ENCODE results near the gene DGKG. TPM values are rescaled to one million over a fixed set of nuclear protein-coding genes. Genes with fewer than 3 reads are reported as not detected.

Gene DGKG
- total RNA-seq, 4 donors from 2014 or later, result 0.84 to 5.8 (median 2.9) TPM

GRCh38 chr3:186248850-186249249, 113.2 kb downstream of the DGKG start:
- ATAC-seq (ENCODE audit: low FRiP score) (no peak), DNase-seq (ENCODE audit: low spot score) (no peak)
- TF ChIP-seq, protein P1, sequence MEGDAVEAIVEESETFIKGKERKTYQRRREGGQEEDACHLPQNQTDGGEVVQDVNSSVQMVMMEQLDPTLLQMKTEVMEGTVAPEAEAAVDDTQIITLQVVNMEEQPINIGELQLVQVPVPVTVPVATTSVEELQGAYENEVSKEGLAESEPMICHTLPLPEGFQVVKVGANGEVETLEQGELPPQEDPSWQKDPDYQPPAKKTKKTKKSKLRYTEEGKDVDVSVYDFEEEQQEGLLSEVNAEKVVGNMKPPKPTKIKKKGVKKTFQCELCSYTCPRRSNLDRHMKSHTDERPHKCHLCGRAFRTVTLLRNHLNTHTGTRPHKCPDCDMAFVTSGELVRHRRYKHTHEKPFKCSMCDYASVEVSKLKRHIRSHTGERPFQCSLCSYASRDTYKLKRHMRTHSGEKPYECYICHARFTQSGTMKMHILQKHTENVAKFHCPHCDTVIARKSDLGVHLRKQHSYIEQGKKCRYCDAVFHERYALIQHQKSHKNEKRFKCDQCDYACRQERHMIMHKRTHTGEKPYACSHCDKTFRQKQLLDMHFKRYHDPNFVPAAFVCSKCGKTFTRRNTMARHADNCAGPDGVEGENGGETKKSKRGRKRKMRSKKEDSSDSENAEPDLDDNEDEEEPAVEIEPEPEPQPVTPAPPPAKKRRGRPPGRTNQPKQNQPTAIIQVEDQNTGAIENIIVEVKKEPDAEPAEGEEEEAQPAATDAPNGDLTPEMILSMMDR (IDR thresholded peaks at IDR 0.05), result no peak

DNA sequence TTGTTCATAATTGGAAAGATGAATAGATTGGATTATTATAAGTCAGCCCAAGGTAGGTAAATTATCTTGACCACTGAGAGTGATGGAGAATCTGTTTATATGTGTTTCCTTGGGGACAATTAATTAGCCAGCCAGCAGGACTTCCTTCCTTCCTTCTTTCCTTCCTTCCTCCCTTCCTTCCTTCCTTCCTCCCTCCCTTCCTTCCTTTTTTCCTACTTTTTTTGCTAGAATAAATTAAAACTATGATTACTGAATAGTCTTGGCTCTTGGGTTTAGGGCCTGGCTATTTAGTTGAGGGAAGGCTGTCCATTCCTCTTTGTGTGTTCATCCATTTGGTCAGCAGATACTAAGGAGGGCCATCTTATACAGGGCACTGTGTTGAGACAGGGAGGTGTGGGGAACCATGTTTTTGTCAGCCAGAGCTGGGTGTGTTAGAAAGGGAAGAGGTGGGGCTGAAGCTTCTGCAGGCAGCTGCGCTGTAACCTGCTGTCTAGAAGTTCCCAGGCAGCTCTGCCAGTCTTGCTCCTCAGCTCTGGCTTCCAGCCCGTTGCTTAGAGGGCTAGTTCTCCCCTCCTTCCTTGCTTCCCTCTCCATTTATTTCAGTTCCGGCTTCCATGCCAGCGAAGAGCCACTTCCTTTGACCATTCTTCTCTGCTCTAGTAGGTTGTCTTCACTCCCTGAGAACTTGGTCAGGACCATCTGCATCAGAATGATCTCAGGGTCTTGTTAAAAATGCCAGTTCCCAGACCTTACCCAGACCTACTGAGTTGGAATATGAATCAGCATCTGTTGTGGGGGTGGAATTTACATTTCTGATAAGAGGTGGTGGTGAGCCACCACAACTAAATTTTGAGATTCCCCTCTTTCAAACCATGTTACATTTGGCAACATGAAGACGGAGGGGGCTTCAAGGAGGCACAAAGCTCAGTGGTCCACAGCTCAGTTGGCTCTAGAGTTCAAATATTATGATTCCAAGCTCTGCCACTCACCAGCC, 113.9 kb downstream of the DGKG start:
- TF ChIP-seq, protein P1 (IDR thresholded peaks at IDR 0.05), result no peak
- no peak for ATAC-seq (ENCODE audit: low FRiP score)
- DNase-seq (ENCODE audit: low spot score), result no peak

DNA sequence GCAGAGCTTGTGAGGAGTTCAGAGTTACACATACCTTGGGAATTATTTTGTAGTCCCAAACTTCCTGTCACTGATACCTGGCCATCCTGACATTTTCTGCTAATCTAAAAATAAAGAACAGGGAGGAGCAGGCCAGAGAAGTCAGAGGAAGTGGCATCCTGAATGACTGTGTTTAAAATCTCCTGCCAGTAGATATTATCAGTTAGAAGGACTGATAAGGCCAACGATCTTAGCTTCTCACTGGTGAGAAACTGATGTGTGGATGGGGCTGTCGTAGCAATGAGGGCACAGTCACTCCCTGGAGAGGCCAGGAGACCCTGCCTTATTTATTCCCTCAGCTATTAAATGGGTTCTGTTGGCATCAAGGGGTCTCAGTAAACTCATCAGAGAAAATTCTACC, 115.1 kb downstream of the DGKG start:
- TF ChIP-seq, protein P1 (IDR thresholded peaks at IDR 0.05), result no peak
- no peak for ATAC-seq (ENCODE audit: low FRiP score)
- no peak for DNase-seq (ENCODE audit: low spot score)

GRCh38 chr3:186244016-186244415, 118.0 kb downstream of the DGKG start:
- ATAC-seq (ENCODE audit: low FRiP score) (no peak), DNase-seq (ENCODE audit: low spot score) (no peak)
- TF ChIP-seq, protein P1 (IDR thresholded peaks at IDR 0.05), result no peak

- DNase-seq (ENCODE audit: low spot score), result peak; percentile 35
- TF ChIP-seq, protein P1 (IDR thresholded peaks at IDR 0.05), result no peak
- ATAC-seq (ENCODE audit: low FRiP score), result peak; percentile 97
These were observed 119.9 kb downstream of the DGKG start for GRCh38 chr3:186241910-186242821.

- DNase-seq (ENCODE audit: low spot score) (no peak), ATAC-seq (ENCODE audit: low FRiP score) (no peak)
- TF ChIP-seq, protein P1 (IDR thresholded peaks at IDR 0.05), result no peak
These were observed 122.7 kb downstream of the DGKG start for GRCh38 chr3:186239321-186239720.

Data from omental fat pad (tissue), 4 donors.